ENCODE data around the gene EFS.

- TF ChIP-seq EP300 (IDR thresholded peaks at IDR 0.05) = no peak
- TF ChIP-seq CTCF (IDR thresholded peaks at IDR 0.05) = no peak
- TF ChIP-seq POLR2A (IDR thresholded peaks at IDR 0.05) = no peak
These were observed 17.3 kb downstream of the EFS start for GRCh38 chr14:23347406-23348296.

Measured in ovary (tissue), 3 donors.